Activated T-cell treated with anti-CD3 and anti-CD28 coated beads, Interleukin-2, amount 50 U/mL, for 4 hours (primary cell): Measurements from ENCODE around the gene SPRYD3. TPM values are rescaled to one million over a fixed set of nuclear protein-coding genes. Genes with fewer than 3 reads are reported as not detected.

Experiments used
- ATAC-seq, 2 donors: fragments of 200-7000 bp; cut with Tn5 transposase; one replicate each; pipeline ENCODE4 v1.10.0; 2021
- DNase-seq: peaks from one replicate; pipeline ENCODE4 v3.0.0-alpha.2; 2020
- H3K27me3 Mint-ChIP-seq: one replicate; pipeline ENCODE4 v1.8.0; 2021; ENCODE audit warnings: low read depth, mixed read lengths
- H3K36me3 Mint-ChIP-seq: one replicate; pipeline ENCODE4 v1.8.0; 2022; ENCODE audit warnings: mixed read lengths; ENCODE audit not compliant: insufficient read depth
- H3K4me1 Mint-ChIP-seq: one replicate; pipeline ENCODE4 v1.8.0; 2021; ENCODE audit warnings: low read depth, mixed read lengths
- H3K4me3 Mint-ChIP-seq: one replicate; pipeline ENCODE4 v1.8.0; 2021; ENCODE audit warnings: mild to moderate bottlenecking, moderate library complexity, mixed read lengths
- H3K9me3 Mint-ChIP-seq: one replicate; pipeline ENCODE4 v1.8.0; 2021; ENCODE audit warnings: mixed read lengths
- total RNA-seq, 3 donors: library from RNA; stranded (reverse); gene quantifications; one replicate each; pipeline ENCODE4 v1.2.1, GENCODE V29; 2021

The SPRYD3 gene
- total RNA-seq, 3 donors from 2014 or later, result 48.3 to 57.8 (median 50.7) TPM

DNA sequence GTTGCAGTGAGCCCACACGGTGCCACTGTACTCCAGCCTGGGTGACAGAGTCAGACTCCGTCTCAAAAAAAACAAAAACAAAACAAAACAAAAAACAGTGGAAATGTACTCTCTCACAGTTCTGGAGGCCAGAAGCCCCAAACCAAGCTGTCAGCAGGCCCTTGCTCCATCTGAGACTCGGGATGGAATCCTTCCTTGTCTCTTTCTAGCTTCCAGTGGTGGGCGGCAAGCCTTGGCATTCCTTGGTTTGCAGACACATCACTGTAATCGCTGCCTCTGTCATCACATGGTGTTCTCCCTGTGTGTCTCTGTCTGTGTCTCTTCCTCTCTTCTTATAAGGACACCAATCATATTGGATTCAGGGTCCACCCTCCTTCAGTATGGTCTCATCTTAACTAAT lies 22.9 kb downstream of the SPRYD3 start:
- Mint-ChIP-seq H3K4me3 (no peak overlapping the region), H3K9me3 (no peaks in the 10 kb centered on the region), H3K36me3 (no peaks in the 10 kb centered on the region), H3K27me3 (no peaks in the 10 kb centered on the region), H3K4me1 (peaks cover 10% of the 10 kb centered on the region)
- no peak for DNase-seq
- no peak for ATAC-seq

DNA sequence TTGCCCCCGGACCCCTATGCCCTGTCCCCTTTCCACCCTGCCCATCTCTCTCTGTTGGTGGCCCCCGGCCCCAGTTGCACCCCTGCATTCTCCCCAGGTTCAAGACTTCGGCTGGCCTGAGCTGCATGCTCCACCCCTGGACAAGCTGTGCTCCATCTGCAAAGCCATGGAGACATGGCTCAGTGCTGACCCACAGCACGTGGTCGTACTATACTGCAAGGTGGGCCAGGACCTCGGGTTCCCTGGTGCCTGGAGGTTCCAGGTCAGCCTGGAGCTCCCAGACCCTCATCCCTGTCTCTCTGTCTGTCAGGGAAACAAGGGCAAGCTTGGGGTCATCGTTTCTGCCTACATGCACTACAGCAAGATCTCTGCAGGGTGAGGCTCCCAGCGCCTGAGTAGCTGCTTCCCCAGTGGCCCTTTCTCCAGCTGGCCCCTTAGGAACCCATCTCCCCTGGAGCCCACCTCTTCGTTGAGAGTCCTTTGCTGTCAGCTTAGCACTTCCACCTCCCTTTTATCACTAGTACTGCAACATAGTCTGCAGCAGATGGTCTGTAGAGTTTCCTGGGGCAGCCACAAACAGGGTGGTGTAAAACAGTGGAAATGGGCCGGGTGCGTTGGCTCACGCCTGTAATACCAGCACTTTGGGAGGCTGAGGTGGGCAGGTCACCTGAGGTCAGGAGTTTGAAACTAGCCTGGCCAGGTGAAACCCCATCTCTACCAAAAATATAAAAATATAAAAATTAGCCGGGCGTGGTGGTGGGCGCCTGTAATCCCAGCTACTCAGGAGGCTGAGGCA lies 23.5 kb downstream of the SPRYD3 start:
- H3K36me3 Mint-ChIP-seq, result no peaks in the 10 kb centered on the region
- DNase-seq (no peak), ATAC-seq (no peak)
- H3K4me1 Mint-ChIP-seq, result peaks cover 10% of the 10 kb centered on the region
- peak overlapping the region; percentile 59 for H3K4me3 Mint-ChIP-seq
- no peaks in the 10 kb centered on the region for H3K9me3 Mint-ChIP-seq
- no peaks in the 10 kb centered on the region for H3K27me3 Mint-ChIP-seq

DNA sequence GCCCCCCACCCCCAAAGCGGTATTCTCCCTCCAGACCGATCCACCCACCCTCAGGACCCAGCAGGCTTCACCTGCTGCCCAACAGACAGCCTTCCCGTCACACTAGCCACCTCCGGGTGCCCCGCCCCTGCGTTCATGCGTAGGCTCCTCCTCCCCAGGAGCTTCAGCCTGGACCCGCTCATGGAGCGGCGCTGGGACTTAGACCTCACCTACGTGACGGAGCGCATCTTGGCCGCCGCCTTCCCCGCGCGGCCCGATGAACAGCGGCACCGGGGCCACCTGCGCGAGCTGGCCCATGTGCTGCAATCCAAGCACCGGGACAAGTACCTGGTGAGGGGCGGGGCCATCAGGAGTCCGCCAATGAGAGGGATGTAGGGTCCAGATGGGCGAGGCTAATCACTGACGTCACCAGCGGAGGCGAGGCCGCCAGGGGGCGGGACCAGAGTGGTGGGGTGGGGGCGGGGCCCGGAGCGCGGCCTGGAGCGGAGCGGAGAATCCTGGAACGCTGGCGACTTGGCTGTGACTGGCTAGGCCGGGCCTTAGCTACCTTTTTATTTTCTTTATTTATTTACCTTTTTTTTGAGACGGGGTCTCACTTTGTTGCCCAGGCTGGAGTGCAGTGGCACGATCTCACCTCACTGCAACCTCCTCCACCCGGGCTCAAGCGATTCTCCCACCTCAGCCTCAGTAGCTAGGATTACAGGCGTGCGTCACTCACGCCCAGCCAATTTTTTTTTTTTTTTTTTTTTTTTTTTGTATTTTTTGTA lies 24.9 kb downstream of the SPRYD3 start:
- peak; percentile 92 for DNase-seq
- peak overlapping the region; percentile 87 for H3K4me3 Mint-ChIP-seq
- H3K27me3 Mint-ChIP-seq, result no peaks in the 10 kb centered on the region
- H3K4me1 Mint-ChIP-seq, result peaks cover 11% of the 10 kb centered on the region
- ATAC-seq, result peak; percentile 92 to 93
- no peaks in the 10 kb centered on the region for H3K36me3 Mint-ChIP-seq
- no peaks in the 10 kb centered on the region for H3K9me3 Mint-ChIP-seq

DNA sequence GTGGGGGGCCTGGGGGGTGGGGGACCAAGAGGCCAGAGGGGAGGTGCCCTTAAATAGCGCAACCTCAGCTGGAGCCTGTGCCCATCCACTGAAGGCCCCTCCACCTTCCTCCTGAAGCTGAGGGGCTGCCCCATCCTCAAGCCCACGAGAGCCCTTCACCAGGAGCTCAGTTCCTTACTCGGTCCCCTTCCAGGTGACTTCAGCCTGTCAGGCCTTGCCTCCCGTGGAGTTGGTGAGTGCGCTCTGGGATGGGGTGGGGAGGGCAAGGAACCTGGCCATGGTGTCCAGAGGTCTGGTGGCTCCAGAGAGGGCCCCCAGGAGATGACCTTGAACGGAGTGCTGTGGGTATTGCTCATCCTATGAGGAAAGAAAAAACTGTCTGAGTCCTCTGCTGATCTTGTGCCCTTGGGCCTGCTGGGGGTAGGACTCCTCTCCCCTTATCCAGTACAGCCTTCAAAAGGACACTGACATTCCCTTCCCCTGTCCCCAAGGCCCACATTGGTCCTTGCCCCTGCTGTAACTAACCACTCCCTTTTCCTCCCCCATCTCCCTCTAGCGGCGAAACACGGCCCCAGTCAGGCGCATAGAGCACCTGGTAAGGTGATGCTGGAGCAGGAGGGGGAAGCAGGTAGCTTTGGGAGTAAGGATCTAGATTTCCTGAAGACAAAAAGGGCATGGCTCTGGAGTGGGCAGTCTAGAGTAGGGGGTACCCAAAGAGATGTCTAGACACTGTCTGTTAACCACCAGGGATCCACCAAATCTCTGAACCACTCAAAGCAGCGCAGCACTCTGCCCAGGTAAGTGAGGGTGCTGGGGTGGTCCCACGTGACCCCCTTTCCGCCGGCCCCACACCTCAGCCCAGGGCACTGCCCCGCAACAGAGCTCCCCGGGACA lies 25.7 kb downstream of the SPRYD3 start:
- peaks cover 15% of the 10 kb centered on the region for H3K4me1 Mint-ChIP-seq
- DNase-seq (peak; percentile 56), ATAC-seq (peak; percentile 35 to 37)
- H3K9me3 Mint-ChIP-seq, result no peaks in the 10 kb centered on the region
- no peaks in the 10 kb centered on the region for H3K36me3 Mint-ChIP-seq
- peak overlapping the region; percentile 87 for H3K4me3 Mint-ChIP-seq
- no peaks in the 10 kb centered on the region for H3K27me3 Mint-ChIP-seq

DNA sequence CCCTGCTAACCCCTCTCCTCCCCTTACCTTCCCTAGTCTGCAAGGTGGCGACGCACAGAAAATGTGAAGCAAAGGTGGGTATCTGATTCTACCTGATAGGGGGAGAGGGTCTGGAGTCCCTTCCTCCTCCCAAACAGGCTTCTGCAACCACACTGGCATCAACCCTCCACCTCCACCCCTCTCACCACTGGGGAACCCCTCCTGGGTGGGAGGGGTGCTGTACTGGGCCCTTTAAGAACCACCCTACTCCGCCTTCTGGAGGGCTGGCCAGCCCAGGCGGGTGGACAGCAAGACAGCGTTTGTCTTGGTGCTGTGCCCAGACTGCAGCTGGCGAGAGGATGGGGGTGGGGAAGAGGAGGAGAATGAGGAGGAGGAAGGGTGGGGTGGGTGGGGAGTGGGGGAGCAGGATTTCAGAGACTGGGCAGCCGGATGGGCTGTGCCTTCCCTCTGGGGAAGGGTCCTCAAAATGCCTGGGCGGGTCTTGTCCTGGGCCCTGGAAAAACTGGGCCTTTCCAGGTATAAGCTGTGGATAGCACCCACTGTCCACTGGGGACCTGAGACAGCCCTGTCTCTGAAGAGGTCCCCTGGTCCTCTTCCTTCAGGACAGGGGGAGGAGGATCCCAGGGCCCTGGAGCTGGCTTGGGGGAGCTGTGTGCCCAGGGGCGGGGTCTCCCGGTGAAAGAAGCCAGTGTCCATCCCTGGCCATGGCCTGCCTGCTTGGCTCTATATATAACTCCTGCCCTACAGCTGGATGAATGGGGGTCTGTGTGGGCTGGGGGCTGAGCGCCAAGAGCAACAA lies 26.6 kb downstream of the SPRYD3 start:
- Mint-ChIP-seq H3K27me3 (no peaks in the 10 kb centered on the region), H3K36me3 (no peaks in the 10 kb centered on the region), H3K4me3 (peak overlapping the region; percentile 19), H3K9me3 (no peaks in the 10 kb centered on the region), H3K4me1 (peaks cover 15% of the 10 kb centered on the region)
- DNase-seq (no peak), ATAC-seq (no peak)

DNA sequence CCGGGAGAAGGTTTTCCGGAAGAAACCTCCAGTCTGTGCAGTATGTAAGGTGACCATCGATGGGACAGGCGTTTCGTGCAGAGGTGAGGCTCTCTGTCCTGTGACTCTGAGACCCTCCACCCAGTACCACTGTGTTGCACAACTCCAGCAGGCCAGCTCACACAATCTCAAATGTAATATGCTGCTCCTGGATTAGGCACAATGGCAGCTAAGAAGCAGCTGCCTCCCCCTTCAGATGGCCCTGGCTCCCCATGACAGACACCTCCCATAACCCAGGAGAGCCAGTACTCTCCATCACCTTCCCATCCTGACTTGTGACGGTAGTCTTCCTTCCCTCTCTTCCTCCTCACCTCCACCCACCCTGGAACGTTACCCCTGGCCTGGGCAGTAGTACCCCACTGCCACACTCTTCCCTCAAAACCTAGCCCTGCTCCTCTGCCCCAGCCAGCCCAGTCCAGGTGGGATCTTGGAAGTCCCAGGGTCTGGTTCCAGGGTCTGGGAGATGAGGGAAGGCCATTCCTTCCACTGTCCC lies 27.2 kb downstream of the SPRYD3 start:
- Mint-ChIP-seq H3K27me3 (no peaks in the 10 kb centered on the region), H3K4me3 (peak overlapping the region; percentile 19), H3K36me3 (no peaks in the 10 kb centered on the region), H3K4me1 (peaks cover 15% of the 10 kb centered on the region), H3K9me3 (no peaks in the 10 kb centered on the region)
- no peak for ATAC-seq
- no peak for DNase-seq

DNA sequence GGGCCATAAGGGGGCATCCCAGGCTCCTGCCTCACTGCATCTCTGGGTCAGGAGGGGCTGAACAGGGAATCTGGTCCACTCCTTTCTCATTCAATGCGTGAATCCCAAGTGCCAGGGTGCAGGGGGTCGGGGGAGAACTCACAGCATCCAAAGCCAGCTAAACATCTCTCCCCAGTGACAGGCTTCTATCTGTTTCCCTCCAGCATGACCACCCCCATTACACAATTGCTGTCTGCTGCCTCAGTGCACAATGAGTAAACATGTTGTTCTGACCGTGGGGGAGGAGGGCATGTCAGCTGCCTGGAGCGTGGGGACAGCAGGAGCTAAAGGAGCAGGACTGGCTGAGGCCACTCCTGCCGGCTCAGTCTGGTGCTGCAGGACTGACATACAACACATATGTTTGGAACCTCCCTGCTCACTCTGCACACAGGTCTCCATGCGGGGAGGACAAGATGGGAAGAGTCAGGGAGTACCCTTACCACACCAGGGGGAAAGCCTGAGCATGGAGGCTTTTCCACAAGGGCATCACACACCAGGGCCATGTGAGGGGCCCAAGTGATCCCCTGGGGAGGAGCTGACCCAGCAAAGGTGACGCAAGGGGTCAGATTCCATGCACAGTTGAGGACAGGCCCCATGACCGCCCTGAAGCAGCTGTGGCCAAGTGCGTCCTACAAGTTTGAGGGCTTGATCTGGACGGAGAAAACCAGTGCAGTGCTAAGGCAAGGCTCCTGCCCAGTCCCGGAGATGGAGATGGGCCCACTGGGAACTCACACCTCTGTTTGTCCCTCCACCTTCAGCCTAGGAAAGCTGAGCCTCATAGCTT lies 27.9 kb downstream of the SPRYD3 start:
- no peak overlapping the region for H3K4me3 Mint-ChIP-seq
- peaks cover 19% of the 10 kb centered on the region for H3K4me1 Mint-ChIP-seq
- peak; percentile 4 for DNase-seq

DNA sequence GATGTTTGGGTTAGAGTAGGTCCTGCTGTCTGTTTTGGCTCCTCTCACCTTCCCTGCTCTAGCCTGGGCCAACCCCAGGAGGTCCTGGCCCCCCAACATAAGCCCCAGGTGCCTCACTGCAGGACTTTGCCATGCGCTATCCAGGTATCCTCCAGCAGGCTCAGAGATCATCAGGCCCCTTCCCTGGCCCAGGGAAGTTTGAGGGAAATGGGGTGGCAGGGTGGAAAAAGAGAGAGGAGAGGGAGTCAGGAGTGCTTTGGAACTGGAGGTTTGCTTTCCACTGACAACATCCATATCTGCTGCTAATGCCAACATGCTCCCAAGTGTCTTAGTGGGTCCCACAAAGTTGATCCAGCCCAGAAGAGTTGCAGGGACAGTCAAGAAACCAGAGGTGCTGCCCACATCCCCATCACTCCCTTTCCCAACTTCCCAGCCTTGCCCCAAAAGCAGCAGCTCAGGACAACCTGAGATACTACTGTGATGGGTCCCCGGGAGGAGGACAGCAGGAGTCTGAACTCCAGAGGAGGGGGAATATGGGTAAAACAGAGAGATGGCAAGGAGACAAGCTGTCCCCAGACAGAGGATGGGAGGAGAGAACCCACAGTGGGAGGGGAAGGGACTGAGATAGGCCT lies 28.6 kb downstream of the SPRYD3 start:
- no peak for ATAC-seq
- Mint-ChIP-seq H3K9me3 (no peaks in the 10 kb centered on the region), H3K4me3 (no peak overlapping the region), H3K36me3 (no peaks in the 10 kb centered on the region), H3K27me3 (no peaks in the 10 kb centered on the region), H3K4me1 (peaks cover 26% of the 10 kb centered on the region)
- DNase-seq, result no peak

More for the DNA sequence above, 27.9 kb downstream of the SPRYD3 start:
- Mint-ChIP-seq H3K9me3 (no peaks in the 10 kb centered on the region), H3K27me3 (no peaks in the 10 kb centered on the region), H3K36me3 (no peaks in the 10 kb centered on the region)
- no peak for ATAC-seq

DNA sequence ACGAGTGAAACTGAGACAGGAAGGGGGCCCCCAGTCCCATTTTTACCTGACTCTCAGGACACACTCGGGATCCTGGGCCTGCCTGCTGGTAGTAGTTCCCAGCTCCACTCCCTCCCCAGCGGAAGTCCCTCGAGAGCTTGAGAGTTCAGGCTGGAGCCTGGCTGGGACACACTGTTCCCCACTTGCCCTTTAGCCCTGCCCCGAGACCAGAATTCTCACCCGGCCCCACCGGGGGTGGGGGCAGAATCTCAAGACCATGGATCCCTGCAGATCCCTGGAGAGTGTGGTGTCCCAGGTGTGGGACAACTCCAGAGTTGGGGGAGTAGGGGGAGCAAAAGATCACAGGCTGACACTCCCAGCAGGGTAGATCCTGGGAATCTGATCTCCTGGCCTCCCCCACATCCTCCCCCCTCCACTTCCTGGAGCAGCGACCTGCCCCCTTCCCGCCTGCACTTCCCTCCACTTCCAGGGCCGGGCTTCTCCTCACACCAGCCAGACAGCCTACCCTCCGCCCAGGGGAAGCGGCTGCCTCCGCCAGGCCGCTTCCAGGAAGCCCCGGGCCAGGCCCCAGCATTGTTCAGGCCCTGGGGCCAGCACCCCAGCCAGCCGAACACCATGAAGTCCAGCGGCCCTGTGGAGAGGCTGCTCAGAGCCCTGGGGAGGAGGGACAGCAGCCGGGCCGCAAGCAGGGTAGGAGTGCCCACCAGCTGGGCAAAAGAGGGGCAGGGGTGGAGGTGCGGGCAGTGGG lies 29.4 kb downstream of the SPRYD3 start, which contains the start of gene TNS2:
Gene TNS2, plus strand, starts transcription at position 495 of the 748 bp plus-strand sequence. Its CDS starts 121 bp downstream, at position 616.
- ATAC-seq, result no peak
- Mint-ChIP-seq H3K4me1 (peaks cover 26% of the 10 kb centered on the region), H3K27me3 (no peaks in the 10 kb centered on the region), H3K9me3 (no peaks in the 10 kb centered on the region), H3K4me3 (no peak within 1 kb of the TSS), H3K36me3 (no peaks in the 10 kb centered on the region)
- DNase-seq, result no peak

DNA sequence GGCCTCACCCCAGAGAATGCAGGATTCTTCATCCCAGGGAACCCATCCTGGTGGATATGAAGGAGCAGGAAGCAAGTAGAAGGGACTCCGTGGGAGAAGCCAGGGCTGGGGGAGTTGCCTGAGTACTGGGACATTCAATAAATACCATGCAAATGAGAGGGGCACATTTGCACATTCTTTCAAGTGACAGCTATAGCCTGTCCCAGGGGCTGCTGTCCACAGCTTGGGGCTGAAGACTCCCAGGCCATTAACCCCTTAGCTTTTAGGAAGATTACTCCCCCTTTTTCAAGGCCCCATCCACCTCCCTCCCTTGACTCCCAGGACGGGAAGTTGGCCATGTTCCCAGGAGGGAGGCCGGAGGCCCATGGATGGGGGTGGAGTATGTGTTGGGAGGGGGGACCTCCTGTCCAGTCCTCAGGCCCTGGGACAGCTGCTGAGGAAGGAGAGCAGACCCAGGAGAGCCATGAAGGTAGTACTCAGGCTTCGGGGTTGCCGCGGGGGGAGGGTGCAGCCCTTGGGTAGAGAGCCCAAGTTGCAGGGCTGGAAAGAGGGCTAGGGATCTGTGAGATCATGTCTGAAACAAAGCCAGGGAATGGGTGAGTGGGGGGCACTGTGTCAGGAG lies 30.3 kb downstream of the SPRYD3 start:
- ATAC-seq (no peak), DNase-seq (no peak)
- no peaks in the 10 kb centered on the region for H3K9me3 Mint-ChIP-seq
- peaks cover 22% of the 10 kb centered on the region for H3K4me1 Mint-ChIP-seq
- H3K36me3 Mint-ChIP-seq, result no peaks in the 10 kb centered on the region
- H3K27me3 Mint-ChIP-seq, result no peaks in the 10 kb centered on the region
- H3K4me3 Mint-ChIP-seq, result no peak overlapping the region

DNA sequence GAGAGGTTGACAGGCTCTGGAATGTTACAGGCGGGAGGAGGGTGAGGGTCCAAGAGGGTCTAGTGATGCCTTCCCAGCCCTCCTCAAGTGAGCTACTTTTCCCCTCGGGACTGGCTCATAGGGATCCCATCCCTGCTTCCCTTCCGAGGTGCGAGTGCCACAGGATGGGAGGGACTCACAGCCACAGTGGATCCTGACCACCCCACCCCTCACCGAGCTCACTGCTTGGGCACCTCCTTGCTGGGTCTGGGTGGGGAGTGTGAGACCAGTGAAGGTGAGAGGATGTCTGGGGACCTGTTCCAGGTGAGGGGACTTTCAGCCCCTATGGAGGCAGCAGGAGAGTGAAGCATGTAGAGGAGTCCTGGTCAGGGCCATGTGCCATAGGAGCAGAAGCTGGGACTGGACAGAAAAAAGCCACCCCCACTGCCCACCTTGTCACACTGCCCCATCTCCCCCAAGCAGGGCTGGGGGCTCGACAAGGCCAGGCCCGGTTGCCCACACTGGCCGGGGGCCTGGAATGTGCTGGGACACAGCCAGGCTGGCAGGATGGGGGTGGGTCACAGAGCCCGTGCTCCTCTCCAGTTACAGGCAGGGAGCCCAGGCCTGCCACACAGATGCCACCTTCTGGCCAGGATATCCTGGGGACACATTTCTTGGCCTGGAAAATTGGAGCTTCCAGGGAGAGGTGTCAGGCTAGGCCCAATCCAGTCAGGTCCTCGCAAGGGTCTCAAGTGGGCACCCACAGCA lies 31.0 kb downstream of the SPRYD3 start:
- ATAC-seq (no peak), DNase-seq (no peak)
- no peaks in the 10 kb centered on the region for H3K27me3 Mint-ChIP-seq
- H3K4me1 Mint-ChIP-seq, result peaks cover 16% of the 10 kb centered on the region
- H3K4me3 Mint-ChIP-seq, result peak overlapping the region; percentile 41
- H3K36me3 Mint-ChIP-seq, result no peaks in the 10 kb centered on the region
- H3K9me3 Mint-ChIP-seq, result no peaks in the 10 kb centered on the region
